SHP77 (cell line): Measurements from ENCODE around the gene IL3RA.
"Not testable (repeated sequence)": the region's sequence is repeated elsewhere in the genome, so short reads cannot be mapped to it uniquely, and the experiment has no call there.

Experiments
- DNase-seq, 2 experiments: peaks; one replicate each; lab custom pipeline; 2025; lab: John Stamatoyannopoulos, UW

The IL3RA gene

GRCh38 chrX:1330605-1331004 lies 6.0 kb upstream of the IL3RA start:
- DNase-seq = no peak

- not testable (repeated sequence) for DNase-seq
These were observed 4.2 kb upstream of the IL3RA start for GRCh38 chrX:1332433-1332832.

GRCh38 chrX:1334854-1335253 lies 1.7 kb upstream of the IL3RA start:
- no peak for DNase-seq

DNA sequence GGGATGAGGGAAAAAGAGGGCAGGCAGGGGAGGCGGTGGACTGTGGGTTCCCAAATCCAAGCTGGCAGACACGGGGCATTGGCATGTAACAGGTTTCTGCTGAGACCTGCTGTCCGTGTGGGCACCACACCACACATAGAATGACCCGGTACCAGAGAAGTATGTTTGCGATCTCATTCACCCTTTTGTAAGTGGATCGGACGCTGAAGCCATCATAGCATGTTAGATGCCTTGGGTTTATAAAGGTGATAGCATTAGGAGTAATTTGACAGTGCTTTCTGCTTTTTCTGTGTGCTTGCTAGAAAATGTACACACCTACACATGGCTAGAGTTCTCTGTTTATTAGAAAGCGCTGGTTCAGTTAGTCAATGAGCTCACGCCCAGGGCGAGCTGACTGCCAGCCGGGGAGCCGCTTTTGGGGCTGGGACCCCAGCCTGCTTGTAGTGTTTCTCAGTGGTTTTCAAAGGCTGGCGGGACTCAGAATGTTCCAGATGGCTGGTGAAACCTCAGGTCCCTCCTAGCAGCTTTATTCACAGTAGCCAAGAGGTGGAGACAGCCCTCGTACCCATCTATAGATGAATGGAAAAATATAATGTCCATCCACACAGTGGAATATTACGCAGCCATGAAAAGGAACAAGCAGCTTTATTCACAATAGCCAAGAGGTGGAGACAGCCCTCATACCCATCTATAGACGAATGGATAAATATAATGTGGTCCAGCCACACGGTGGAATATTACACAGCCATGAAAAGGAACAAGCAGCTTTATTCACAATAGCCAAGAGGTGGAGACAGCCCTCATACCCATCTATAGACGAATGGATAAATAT lies 579 bp downstream of the IL3RA start:
- no peak for DNase-seq

GRCh38 chrX:1341545-1342184 lies 5.1 kb downstream of the IL3RA start:
- no peak for DNase-seq

- DNase-seq = not testable (repeated sequence)
These were observed 13.0 kb downstream of the IL3RA start for GRCh38 chrX:1349606-1350005.

- DNase-seq = no peak
These were observed 15.6 kb downstream of the IL3RA start for GRCh38 chrX:1351981-1352714.

- no peak for DNase-seq
These were observed 17.7 kb downstream of the IL3RA start for GRCh38 chrX:1354036-1355019.

- no peak for DNase-seq
These were observed 18.8 kb downstream of the IL3RA start for GRCh38 chrX:1355131-1356046.

- no peak for DNase-seq
These were observed 21.4 kb downstream of the IL3RA start for GRCh38 chrX:1357993-1358392.

GRCh38 chrX:1358793-1359476 lies 22.4 kb downstream of the IL3RA start:
- no peak for DNase-seq

- DNase-seq = no peak
These were observed 22.9 kb downstream of the IL3RA start for GRCh38 chrX:1359477-1359873.

DNA sequence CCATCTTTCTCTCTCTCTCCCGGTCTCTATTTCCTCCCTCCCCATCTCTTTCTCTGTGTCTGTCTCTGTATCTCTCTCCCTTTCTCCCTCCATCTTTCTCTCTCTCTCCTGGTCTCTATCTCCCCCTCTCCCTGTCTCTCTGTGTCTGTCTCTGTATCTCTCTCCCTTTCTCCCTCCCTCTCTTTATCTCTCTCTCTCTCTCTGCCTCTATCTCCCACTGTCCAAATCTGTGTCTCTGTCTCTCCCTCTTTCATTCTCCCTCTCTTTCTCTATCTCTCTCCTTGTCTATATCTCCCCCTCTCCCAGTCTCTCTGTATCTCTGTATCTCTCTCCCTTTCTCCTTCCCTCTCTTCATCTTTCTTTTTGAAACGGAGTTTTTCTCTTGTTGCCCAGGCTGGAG lies 23.6 kb downstream of the IL3RA start:
- no peak for DNase-seq

DNA sequence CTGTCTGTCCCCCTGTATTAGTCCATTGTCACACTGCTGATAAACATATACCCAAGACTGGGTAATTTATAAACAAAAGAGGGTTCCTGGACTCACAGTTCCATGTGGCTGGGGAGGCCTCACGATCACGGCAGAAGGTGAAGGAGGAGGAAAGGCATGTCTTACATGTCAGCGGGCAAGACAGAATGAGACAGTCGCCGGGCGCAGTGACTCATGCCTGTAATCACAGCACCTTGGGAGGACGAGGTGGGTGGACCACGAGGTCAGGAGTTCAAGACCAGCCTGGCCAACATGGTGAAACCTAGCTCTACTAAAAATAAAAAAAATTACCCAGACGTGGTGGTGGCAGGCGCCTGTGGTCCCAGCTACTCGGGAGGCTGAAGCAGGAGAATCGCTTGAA lies 24.7 kb downstream of the IL3RA start:
- no peak for DNase-seq

- DNase-seq = no peak
These were observed 25.3 kb downstream of the IL3RA start for GRCh38 chrX:1361910-1362309.

DNA sequence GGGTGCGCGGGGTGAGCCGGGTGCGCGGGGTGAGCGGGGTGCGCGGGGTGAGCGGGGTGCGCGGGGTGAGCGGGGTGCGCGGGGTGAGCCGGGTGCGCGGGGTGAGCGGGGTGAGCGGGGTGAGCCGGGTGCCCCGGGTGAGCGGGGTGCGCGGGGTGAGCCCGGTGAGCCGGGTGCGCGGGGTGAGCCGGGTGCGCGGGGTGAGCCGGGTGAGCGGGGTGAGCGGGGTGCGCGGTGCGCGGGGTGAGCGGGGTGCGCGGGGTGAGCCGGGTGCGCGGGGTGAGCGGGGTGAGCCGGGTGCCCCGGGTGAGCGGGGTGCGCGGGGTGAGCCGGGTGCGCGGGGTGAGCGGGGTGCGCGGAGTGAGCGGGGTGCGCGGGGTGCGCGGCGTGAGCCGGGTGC lies 29.8 kb downstream of the IL3RA start:
- not testable (repeated sequence) for DNase-seq

DNA sequence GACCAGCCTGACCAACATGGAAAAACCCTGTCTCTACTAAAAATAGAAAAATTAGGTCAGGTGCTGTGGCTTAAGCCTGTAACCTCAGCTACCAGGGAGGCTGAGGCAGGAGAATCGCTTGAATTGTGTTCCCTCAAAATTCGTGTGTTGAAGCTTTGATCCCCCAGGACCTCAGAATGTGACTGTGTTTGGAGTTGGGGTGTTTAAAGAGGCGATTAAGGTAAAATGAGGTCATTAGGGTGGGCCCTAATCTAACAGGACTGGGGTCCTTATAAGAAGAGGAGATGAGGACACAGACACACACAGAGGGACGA lies 31.8 kb downstream of the IL3RA start:
- no peak for DNase-seq

DNA sequence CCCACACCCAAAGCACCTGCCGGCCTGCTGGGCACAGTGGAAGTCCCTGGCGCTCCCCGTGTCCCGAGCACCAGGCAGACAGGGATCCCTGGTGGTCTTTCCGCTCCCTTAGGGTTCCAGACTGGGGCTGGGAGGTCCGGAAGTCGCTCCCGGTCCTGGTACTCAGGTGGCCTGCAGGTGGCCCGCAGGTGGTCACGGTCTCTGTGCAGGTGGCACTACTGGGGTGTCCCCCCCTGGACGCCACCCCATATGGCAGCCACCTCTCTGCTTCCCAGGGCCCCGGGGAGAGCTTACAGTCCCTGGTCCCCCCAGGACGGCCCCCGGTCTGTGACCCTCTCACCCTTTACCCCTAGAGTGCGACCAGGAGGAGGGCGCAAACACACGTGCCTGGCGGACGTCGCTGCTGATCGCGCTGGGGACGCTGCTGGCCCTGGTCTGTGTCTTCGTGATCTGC lies 41.7 kb downstream of the IL3RA start:
- DNase-seq = no peak

GRCh38 chrX:1380672-1381233 lies 44.2 kb downstream of the IL3RA start:
- DNase-seq = no peak
